ENCODE results near the gene TMEM145. TPM values are rescaled to one million over a fixed set of nuclear protein-coding genes. Genes with fewer than 3 reads are reported as not detected.

Gene TMEM145
- total RNA-seq, 1 experiment from 2014 or later, result 1.5 TPM

- DNase-seq, result no peak
- no TSS peak for BruUV-seq (replicated peaks)
- no peaks in the 10 kb centered on the region for H3K4me1 Mint-ChIP-seq (ENCODE audit: low read depth, unreplicated experiment)
- peaks cover 4% of the 10 kb centered on the region for H3K36me3 Mint-ChIP-seq (ENCODE audit: insufficient read depth, unreplicated experiment)
- no peaks in the 10 kb centered on the region for H3K27me3 Mint-ChIP-seq (ENCODE audit: unreplicated experiment)
- no peak overlapping the region for H3K4me3 Mint-ChIP-seq (ENCODE audit: low read depth, unreplicated experiment)
- TF ChIP-seq CTCF (IDR thresholded peaks at IDR 0.05; ENCODE audit: unreplicated experiment), result no peak
- H3K9me3 Mint-ChIP-seq (ENCODE audit: low read depth, unreplicated experiment), result peaks cover 7% of the 10 kb centered on the region
- intact Hi-C loops (cut with micrococcal nuclease; ENCODE audit: unreplicated experiment), result no loop called here
- CTCF ChIA-PET, result no interaction called here
- H3K27ac Mint-ChIP-seq (ENCODE audit: unreplicated experiment), result no peak overlapping the region
Observed at GRCh38 chr19:42360787-42361544, 47.9 kb downstream of the TMEM145 start.

DNA sequence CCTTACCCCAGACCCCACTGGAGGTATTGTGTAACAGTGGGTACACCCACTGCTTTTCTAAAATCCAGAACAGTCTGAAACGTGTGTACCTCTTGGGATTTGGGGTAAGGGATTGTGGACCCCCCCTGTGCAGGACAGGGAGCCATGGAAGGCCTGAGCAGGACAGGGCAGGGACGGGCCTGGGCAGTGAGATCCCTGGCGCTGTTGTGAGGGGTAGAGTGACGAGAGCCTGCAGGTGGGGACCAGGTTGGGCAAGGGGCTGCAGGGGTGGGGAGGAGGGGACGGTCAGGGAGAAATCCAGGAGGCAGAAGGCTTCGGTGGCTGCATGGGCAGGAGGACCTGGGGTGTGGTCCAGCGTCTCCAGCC, 48.4 kb downstream of the TMEM145 start:
- no peak for DNase-seq
- intact Hi-C loops (cut with micrococcal nuclease; ENCODE audit: unreplicated experiment), result no loop called here
- H3K4me3 Mint-ChIP-seq (ENCODE audit: low read depth, unreplicated experiment), result no peak overlapping the region
- H3K36me3 Mint-ChIP-seq (ENCODE audit: insufficient read depth, unreplicated experiment), result peaks cover 4% of the 10 kb centered on the region
- H3K4me1 Mint-ChIP-seq (ENCODE audit: low read depth, unreplicated experiment), result no peaks in the 10 kb centered on the region
- no peak overlapping the region for H3K27ac Mint-ChIP-seq (ENCODE audit: unreplicated experiment)
- CTCF ChIA-PET, result no interaction called here
- H3K27me3 Mint-ChIP-seq (ENCODE audit: unreplicated experiment), result no peaks in the 10 kb centered on the region
- BruUV-seq (replicated peaks), result no TSS peak
- TF ChIP-seq CTCF (IDR thresholded peaks at IDR 0.05; ENCODE audit: unreplicated experiment), result no peak
- peaks cover 7% of the 10 kb centered on the region for H3K9me3 Mint-ChIP-seq (ENCODE audit: low read depth, unreplicated experiment)

GRCh38 chr19:42362342-42362741, 49.2 kb downstream of the TMEM145 start:
- Mint-ChIP-seq H3K27me3 (ENCODE audit: unreplicated experiment) (no peaks in the 10 kb centered on the region), H3K36me3 (ENCODE audit: insufficient read depth, unreplicated experiment) (peaks cover 2% of the 10 kb centered on the region), H3K4me3 (ENCODE audit: low read depth, unreplicated experiment) (no peak overlapping the region), H3K9me3 (ENCODE audit: low read depth, unreplicated experiment) (peaks cover 7% of the 10 kb centered on the region), H3K27ac (ENCODE audit: unreplicated experiment) (no peak overlapping the region), H3K4me1 (ENCODE audit: low read depth, unreplicated experiment) (no peaks in the 10 kb centered on the region)
- DNase-seq, result no peak
- BruUV-seq (replicated peaks), result no TSS peak
- CTCF ChIA-PET, result no interaction called here
- TF ChIP-seq CTCF (IDR thresholded peaks at IDR 0.05; ENCODE audit: unreplicated experiment), result no peak
- intact Hi-C loops (cut with micrococcal nuclease; ENCODE audit: unreplicated experiment), result no loop called here

- intact Hi-C loops (cut with micrococcal nuclease; ENCODE audit: unreplicated experiment), result no loop called here
- Mint-ChIP-seq H3K4me3 (ENCODE audit: low read depth, unreplicated experiment) (no peak overlapping the region), H3K4me1 (ENCODE audit: low read depth, unreplicated experiment) (no peaks in the 10 kb centered on the region), H3K9me3 (ENCODE audit: low read depth, unreplicated experiment) (peaks cover 10% of the 10 kb centered on the region), H3K36me3 (ENCODE audit: insufficient read depth, unreplicated experiment) (no peaks in the 10 kb centered on the region), H3K27ac (ENCODE audit: unreplicated experiment) (no peak overlapping the region), H3K27me3 (ENCODE audit: unreplicated experiment) (no peaks in the 10 kb centered on the region)
- BruUV-seq (replicated peaks), result no TSS peak
- CTCF ChIA-PET, result no interaction called here
- no peak for DNase-seq
- no peak for TF ChIP-seq CTCF (IDR thresholded peaks at IDR 0.05; ENCODE audit: unreplicated experiment)
Observed at GRCh38 chr19:42362891-42363440, 49.9 kb downstream of the TMEM145 start.

All from Calu3 (cell line).